Activated naive CD4-positive, alpha-beta T cell treated with anti-CD3 and anti-CD28 coated beads, Interleukin-2, amount 50 U/mL, for 72 hours (primary cell): ENCODE data around the gene CCNL2. TPM values are rescaled to one million over a fixed set of nuclear protein-coding genes. Genes with fewer than 3 reads are reported as not detected.

Source experiments
- ATAC-seq, 2 donors: fragments of 150-1000 bp; cut with Tn5 transposase; 2 replicates each; pipeline ENCODE4 v1.10.0; 2021; ENCODE audit warnings: mild to moderate bottlenecking in 2 of 2, moderate library complexity in 2 of 2
- DNase-seq, 2 donors: peaks; one replicate each; pipeline ENCODE4 v3.0.0; 2021 to 2022; ENCODE audit warnings: low spot score in 2 of 2
- H3K27ac Mint-ChIP-seq, 2 donors: one replicate each; pipeline ENCODE4 v1.8.0; 2022; ENCODE audit warnings: mild to moderate bottlenecking in 2 of 2, mixed read lengths in 2 of 2
- H3K36me3 Mint-ChIP-seq, 2 donors: one replicate each; pipeline ENCODE4 v1.8.0; 2022; ENCODE audit warnings: mixed read lengths in 2 of 2
- H3K9me3 Mint-ChIP-seq, 2 donors: one replicate each; pipeline ENCODE4 v1.8.0; 2022; ENCODE audit warnings: mixed read lengths in 2 of 2
- total RNA-seq, 2 donors: library from RNA; stranded (reverse); gene quantifications; one replicate each; pipeline ENCODE4 v1.2.3, GENCODE V29; 2022

Gene CCNL2
- total RNA-seq, 2 donors from 2014 or later, result 108 to 174 TPM

DNA sequence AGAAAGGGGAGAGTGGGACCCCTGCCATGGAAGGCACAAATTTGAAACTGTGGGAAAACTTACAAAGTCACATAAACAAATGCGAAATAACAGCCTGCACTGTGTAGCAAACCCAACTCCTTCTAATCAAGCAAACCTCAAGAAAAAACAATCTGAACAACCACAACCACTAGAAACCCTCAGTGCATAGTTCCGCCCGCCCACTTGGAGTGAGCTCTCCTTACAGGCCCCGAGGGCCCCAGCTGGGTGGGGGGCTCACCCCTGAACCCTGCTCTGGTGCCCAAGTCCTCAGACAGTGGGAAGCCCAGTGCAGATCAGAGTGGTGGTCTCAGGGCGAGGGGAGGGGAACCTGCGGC is 39.8 kb downstream of the CCNL2 start:
- ATAC-seq, result no peak
- Mint-ChIP-seq H3K36me3 (no peaks in the 10 kb centered on the region), H3K9me3 (no peaks in the 10 kb centered on the region), H3K27ac (no peak overlapping the region)
- no peak for DNase-seq

DNA sequence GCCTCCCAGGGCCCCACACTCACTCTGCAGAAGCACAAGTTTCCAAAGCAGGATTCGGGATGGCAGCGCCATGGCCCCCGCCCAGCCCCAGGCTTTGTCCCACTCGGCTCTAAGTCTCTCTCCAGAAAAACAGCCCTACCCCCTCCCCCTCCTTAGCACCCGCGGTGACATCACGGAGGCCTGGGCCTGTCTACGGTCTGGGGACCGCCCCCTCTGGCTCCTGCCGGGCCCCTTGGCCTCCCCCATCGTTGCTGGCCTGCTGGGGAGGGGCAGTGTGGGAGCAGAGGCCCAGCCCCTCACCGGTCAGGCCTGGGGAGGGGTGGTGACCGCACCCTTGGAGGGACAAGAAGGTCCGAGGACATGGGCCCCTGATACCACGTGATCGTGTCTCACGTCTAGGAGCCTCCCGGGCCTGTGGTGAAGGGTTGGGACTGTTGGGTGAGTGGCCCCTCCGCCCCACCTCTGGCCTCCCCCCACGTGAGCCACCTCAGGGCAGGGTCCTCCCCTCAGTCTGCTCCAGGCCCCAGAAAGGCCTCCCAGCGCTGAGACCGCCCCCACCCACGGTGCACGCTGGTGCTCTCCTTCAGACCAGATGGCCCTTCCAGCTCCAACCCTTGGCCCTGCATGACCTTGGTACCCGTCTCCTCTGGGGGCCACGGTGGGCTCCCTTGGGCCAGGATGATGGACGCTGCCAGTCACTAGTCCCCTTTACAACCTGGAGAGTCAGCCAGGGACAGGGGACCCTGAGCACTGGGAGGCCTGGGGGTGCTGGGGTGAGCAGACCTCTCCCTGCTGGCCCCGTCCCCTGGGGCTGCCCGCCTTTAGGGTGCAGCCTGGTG is 40.5 kb downstream of the CCNL2 start, which contains the start of gene MXRA8:
Gene MXRA8 (minus strand): TSS at position 123 of the 839 bp plus-strand sequence. CDS start 51 bp downstream, at position 72.
- ATAC-seq (peak in 1 of 2 donors; percentile 35), DNase-seq (no peak)
- no peak within 1 kb of the TSS for H3K27ac Mint-ChIP-seq
- H3K9me3 Mint-ChIP-seq, result no peaks in the 10 kb centered on the region
- H3K36me3 Mint-ChIP-seq, result no peaks in the 10 kb centered on the region

DNA sequence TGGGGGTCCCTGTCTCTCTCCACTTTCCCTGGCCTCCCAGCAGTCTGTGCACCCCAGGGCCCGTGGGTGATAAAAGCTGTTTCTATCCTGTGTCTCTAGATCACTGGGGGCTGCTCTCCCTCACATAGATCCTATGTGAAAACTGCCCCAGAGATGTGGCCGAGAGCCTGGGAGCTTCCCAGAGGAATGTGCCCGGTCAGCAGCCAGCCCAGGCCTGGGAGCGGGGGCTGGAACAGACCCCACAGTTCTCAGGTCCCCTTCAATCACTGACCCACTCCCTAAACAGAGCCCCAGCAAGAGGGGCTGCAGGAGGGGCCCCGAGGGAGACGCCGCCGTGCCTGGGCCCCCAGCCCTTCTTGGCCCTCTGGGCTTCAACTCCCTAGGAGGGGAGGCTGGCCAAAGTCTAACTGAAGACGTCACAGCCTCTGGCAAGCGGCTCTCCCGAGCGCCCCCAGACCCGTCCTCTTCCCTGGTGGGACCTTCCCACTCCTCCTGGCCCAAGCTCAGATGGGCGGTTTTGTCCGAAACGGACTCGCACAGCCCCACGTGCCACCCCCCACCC is 41.2 kb downstream of the CCNL2 start:
- Mint-ChIP-seq H3K27ac (no peak overlapping the region), H3K9me3 (no peaks in the 10 kb centered on the region), H3K36me3 (no peaks in the 10 kb centered on the region)
- DNase-seq (no peak), ATAC-seq (no peak)

DNA sequence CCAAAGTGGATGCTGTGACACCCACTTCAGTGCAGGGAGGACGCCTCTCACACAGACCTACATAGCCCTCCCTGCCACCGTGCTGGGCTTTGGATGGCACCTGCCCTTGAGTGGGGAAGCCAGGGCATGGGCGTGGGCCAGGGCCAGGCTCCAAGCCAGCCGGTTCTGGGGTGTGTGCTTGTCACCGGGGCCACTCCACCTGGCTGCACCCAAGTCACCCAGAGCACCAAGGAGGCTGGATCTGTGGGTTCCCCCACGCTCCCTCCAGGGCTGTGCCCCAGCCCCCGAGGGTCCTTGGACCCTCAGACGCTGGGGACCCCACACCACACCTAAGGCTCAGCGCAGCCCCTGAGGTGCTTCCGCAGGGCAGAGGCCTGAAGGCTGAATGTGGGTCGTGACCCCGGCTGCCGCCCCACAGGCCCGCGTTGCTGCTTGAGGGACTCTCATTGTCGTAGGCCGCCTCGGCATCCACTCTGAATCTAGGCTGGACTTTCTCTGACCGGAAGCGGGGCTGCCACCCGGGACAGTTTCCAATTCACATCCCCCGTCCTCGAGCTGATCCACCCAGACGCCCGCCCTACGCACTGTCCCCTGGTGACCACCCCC is 42.2 kb downstream of the CCNL2 start:
- H3K27ac Mint-ChIP-seq, result no peak overlapping the region
- DNase-seq (no peak), ATAC-seq (no peak)
- H3K9me3 Mint-ChIP-seq, result no peaks in the 10 kb centered on the region
- no peaks in the 10 kb centered on the region for H3K36me3 Mint-ChIP-seq

DNA sequence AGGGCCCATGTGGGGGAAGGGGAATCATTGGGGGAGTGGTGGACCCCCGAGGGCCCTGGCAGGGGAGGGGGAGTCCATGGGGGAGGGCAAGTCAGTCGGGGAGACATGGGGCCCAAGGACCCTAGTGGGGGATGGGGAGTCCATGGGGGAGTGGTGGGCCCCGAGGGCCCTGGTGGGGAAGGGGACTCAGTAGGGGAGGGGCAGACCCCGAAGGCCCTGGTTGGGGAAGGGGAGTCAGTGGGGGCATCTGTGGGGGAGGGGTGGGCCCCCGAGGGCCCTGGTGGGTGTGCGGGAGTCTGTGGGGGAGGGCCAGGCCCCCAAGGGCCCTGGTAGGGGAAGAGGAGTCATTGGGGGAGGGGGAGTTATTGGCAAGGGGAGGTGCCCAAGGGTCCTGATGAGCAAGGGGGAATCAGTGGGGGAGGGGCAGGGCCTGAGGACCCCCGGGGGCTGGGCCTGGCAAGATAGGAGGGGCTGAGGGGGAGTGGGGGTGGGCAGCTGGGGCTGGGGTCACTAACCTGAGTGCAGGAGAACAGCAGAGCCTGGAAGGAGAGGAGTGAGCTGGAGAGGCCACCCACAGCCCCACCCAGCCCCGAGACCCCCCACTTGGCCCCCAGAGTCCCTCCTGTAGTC is 42.9 kb downstream of the CCNL2 start:
- ATAC-seq (no peak), DNase-seq (no peak)
- Mint-ChIP-seq H3K36me3 (no peaks in the 10 kb centered on the region), H3K27ac (no peak overlapping the region), H3K9me3 (no peaks in the 10 kb centered on the region)

DNA sequence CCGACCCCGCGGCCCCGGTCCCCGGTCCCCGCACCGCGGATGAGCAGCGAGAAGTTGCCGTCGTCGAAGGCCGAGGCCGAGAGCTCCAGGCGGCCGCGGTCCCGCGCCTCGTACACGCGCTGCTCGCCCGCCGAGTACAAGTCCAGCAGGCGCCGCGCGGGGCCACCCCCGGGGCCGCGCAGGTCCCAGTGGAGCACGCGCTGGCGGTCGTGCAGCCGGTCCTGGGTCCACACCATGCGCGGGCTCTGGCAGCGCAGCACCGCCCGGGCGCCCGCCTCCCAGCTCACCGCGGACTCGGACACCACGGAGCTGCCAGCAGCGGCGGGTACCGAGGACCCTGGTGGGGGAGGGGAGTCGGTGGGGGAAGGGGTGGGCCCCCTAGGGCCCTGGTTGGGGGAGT is 43.7 kb downstream of the CCNL2 start:
- no peak overlapping the region for H3K27ac Mint-ChIP-seq
- no peaks in the 10 kb centered on the region for H3K9me3 Mint-ChIP-seq
- no peaks in the 10 kb centered on the region for H3K36me3 Mint-ChIP-seq
- DNase-seq (no peak), ATAC-seq (peak; percentile 17 to 34)

DNA sequence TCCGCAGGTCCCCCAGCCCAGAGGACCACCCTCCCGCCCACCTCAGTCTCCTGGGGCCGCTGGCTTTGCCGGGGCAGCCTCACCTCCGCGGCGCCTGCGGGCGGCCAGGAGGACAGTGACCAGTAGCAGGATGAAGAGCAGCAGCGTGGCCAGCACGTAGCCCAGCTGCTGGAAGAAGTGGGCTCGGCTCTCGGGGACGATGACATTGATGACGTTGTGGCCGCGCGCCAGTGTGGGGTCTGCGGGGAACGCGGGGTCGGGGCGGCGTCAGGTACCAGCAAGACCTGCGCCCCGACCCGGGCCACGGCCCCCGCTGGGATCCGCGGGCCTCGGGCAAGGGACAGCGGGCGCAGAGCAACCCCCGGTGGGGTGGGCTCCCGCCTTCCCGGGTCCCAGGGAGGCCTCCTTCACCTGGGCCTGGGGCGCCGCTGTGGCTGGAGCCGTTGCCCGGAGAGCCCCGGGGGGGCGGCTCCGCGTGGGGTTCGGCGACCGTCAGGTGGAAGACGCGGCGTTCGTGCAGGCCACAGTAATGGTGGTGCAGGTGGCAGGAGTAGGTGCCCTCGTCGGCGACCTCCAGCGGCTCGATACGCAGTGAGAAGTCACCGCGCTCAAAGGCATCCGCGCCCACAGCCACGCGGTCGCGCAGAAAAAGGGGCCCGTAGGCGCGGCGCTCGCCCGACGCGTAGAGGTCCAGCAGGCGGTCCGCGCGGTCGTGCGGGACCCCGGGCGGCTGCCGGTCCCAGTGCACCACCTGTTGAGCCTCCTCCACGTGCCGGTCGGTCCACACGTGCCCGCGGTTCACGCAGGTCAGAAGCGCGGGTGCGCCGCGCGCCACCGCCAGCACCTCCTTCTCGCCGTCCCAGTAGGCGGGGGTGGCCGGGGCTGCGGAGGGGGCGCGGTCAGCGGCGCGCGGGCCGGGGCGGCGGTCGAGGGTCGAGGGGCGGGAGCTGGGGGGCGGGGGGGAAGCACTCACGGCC is 44.6 kb downstream of the CCNL2 start:
- H3K36me3 Mint-ChIP-seq, result no peaks in the 10 kb centered on the region
- ATAC-seq, result no peak
- no peak overlapping the region for H3K27ac Mint-ChIP-seq
- no peaks in the 10 kb centered on the region for H3K9me3 Mint-ChIP-seq
- no peak for DNase-seq

DNA sequence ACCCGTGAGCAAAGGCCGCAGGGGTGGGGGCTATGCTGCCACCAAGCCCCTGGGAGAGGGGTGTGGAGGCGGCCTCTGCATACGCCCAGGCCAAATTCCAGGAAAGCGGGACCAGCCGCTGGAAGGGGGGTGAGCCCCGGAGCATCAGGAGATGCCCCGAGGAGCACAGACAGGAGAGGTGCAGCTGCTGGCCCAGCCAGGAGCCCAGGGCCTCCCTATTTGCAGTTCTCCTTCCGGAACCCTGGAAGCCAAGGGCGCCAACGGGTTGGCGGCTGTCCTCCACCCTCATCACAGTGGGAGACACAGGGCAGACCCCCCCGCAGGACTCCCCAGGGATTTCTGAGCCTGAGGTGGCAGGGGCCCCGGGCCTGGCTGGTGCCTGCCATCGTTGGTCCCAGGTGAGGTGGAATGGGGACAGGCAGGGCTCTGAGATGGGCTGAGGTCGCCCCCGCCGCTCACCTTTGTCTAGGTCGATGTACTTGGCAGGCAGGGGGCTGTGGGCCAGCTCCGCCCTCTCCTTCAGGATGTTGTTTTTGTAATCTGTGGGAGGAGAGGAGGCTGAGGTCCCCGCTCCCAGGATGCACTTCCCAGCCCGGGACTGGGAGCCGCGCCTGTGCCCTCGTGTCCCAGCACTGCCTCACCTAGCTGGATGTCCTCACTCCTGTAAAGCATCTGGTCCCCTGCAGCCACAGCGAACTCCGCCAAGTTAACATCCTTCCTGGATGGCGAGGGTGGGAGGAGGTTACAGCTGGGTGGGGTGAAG is 45.6 kb downstream of the CCNL2 start:
- no peaks in the 10 kb centered on the region for H3K9me3 Mint-ChIP-seq
- no peak overlapping the region for H3K27ac Mint-ChIP-seq
- DNase-seq, result no peak
- no peak for ATAC-seq
- no peaks in the 10 kb centered on the region for H3K36me3 Mint-ChIP-seq

DNA sequence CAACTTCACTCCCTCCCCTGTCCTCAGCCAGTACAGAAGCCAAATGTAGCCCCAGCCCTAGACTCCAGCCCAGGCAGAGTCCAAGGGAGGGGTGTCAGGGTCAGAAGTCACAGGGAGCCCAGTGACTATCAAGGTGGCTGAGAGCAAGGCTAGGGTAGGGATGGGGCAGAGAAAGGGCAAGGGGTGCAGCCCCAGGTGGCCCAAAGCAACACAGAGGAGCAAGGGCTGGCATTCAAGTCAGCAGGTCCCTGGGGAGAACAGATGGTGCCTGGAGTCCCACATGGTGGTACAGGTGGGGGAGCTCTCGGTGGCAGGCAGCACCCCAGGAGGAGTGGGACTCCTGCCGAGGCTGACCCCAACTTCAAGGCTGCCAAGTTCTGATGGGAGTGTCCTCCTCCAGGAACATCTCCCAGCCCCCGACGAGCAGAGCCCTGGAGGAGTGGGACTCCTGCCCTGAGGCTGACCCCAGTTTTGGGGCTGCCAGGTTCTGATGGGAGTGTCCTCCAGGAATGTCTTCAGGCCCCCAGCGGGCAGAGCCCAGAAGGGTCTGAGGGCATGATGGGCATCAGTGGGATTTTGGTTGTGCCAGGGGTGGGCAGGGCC is 46.2 kb downstream of the CCNL2 start:
- Mint-ChIP-seq H3K9me3 (no peaks in the 10 kb centered on the region), H3K36me3 (no peaks in the 10 kb centered on the region), H3K27ac (no peak overlapping the region)
- ATAC-seq (no peak), DNase-seq (no peak)

DNA sequence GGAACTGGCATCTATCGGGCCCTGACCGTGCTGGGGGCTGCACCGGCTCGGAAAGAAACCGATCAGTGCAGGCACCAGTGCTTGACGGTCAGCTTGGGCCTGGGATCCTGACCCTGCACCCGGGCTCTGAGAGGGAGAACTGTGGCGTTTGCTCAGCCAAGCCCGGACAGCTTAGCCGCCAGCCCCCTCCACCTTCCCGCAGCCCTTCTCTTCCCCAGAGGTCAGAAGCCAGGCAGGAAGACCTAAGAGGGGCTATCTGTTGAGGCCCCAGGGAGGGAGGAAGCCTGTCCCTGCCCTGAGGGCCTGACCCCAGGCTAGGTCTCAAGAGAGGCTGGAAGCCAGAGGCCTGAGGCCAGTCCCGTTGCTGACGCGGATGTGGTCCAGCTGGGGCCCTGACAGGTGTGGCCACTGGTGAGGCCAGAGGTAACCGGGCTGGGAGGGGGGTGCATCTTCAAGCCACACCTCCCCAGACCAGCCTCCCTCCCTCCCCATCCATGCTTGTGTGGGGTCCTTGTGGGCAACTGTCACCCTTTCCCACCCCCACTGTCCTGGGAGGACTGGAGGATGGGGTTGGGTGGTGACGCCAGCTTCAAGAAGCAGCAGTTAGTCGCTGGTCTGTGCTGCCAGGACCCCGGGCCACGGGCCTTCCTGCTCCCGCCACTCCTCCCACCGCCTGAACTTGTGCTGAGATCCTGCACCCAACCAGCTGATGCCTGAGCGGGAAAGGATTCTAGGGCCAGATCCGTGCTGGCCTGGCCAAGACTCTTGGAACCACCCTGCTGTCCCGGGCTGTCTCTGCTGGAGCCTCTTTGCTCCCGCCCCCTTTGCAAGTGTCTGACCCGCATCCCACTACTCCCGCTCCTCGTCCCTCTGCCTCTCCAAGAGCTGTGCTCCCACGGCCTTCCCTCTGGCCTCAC is 47.4 kb downstream of the CCNL2 start:
- Mint-ChIP-seq H3K27ac (peak overlapping the region; percentile 51 to 58), H3K36me3 (no peaks in the 10 kb centered on the region), H3K9me3 (no peaks in the 10 kb centered on the region)
- ATAC-seq (no peak), DNase-seq (no peak)

DNA sequence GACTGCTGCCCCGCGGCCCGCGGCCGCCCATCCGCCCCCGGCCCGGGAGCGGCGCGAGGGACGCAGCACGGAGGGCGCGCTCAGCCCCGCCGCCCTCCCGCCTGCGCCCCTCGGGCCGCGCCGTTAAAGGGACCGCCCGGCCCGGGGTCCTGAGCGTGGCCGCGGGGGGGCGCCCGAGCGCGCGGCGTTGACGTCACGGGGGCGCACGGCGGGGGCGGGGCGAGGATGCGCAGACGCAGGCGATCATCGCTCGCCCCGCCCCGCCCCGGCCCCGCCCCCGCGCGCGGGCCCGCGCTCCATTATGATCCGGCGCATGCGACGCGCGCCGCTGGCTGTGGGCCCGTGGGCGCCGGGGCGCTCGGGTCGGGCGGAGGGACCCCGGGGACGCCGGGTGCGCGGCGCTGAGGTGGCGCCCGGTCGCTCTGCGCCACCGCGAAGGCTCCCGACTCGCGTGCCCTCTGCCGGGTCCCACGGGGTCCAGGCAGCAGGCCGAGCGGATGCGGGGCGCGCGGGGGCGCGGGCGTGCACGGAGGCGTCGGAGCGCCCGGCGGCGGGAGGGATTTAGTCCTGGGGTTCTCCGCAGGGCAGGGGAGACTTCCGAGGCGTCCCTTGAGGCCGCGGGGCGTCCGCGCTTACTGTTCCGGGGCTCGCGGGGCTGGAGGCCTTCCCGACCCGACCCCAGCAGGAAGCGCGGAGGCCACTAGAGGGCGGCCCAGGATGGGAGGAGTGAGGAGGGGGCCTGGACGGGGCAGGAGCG is 49.7 kb downstream of the CCNL2 start, which contains the start of gene DVL1:
Gene DVL1 (minus strand): TSS at position 163 of the 757 bp plus-strand sequence. CDS start 353 bp downstream, outside the sequence.
- ATAC-seq, result peak; percentile 61 to 83
- Mint-ChIP-seq H3K36me3 (no peaks in the 10 kb centered on the region), H3K27ac (peak within 1 kb of the TSS in 1 of 2 donors; percentile 65), H3K9me3 (no peaks in the 10 kb centered on the region)
- DNase-seq, result peak; percentile 84

DNA sequence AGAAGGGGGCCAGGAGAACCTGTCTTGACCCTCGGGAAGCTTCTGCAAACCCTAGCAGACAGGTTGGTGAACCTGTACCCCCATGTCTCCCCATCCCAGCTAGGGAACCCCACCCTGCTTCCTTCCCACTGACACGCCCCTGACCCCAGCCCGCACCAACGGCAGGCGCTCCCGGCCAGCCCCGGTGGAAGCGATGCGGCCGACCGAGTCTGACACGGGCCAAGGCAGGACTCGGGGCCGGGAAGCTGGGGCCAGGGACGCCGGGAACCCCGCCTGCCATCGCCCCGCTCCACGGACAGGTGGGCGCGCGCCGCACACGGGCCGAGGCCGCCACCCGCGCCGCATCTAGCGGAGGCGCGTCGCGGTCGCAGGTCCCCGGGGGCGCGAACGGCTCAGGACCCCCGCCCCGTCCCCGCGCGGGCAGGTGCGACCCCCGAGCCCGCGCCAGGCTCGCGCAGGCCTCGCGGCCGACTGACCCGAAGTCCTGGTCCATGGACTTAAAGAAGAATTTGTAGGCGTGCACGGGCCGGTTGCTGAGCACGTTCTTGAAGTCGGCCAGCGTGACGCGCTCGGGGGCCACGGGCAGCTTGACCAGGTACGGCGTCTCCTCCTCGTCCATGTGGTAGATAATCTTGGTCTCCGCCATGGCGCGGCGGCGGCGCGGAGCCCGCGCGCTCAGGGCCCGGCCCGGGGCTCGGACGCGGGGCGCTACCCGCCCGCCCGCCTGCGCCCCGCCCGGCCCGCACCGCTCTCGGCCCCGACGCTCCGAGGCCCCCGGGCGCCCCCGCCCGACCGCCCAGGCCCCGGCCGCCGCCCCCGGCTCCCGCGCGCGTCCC is 50.5 kb downstream of the CCNL2 start:
- ATAC-seq, result peak; percentile 9 to 40
- no peak for DNase-seq
- Mint-ChIP-seq H3K36me3 (no peaks in the 10 kb centered on the region), H3K9me3 (no peaks in the 10 kb centered on the region), H3K27ac (peak overlapping the region in 1 of 2 donors; percentile 65)
